OCI-LY7 (cell line): ENCODE measurements around the gene RFPL3.

ENCODE experiments used
- CTCF ChIP-seq: fragments of 200-600 bp; sonication (generic); conservative IDR thresholded peaks from 2 replicates; pipeline ENCODE4 v1.5.1; 2014; ENCODE audit warnings: mild to moderate bottlenecking, antibody characterized with exemption, low read length, moderate library complexity, mixed read lengths
- EZH2phosphoT487 ChIP-seq: fragments of 200-600 bp; sonication (generic); IDR thresholded peaks from 2 replicates; pipeline ENCODE4 v1.6.1; 2018; ENCODE audit warnings: low read depth, borderline replicate concordance, mild to moderate bottlenecking, mixed run types, antibody characterized with exemption, low read length, moderate library complexity, mixed read lengths

DNA sequence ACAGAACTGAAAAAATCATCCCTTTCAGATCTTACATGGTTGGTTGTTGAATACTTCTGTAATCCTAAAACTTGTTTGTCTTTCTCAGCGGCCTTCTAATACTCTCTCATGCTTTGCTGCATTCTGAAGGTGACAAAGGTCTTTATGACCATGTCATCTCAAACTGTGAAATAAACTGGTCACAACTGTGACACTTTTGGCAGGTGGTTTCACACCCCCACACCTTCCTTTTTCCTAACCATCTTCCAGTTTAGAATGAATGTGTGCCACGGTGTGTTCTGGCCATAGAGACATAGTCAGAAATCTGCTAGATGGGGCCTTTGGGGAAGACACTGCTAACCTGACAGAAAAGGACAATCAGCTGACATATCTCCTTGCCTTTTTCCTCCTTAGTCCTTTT, 14.7 kb upstream of the RFPL3 start:
- no peak for TF ChIP-seq CTCF
- TF ChIP-seq EZH2phosphoT487 = no peak
